NCI-H510A (cell line): ENCODE measurements around the gene SRPK2.
"Not testable (repeated sequence)": the region's sequence is repeated elsewhere in the genome, so short reads cannot be mapped to it uniquely, and the experiment has no call there.

Experiments
- DNase-seq: peaks from one replicate; lab custom pipeline; 2025; lab: John Stamatoyannopoulos, UW

Gene SRPK2

GRCh38 chr7:105224884-105225651 is 163.7 kb downstream of the SRPK2 start:
- DNase-seq = no peak

- DNase-seq = no peak
These were observed 165.8 kb downstream of the SRPK2 start for GRCh38 chr7:105222953-105223352.

- no peak for DNase-seq
These were observed 169.0 kb downstream of the SRPK2 start for GRCh38 chr7:105219771-105220160.

GRCh38 chr7:105218939-105219770 is 169.6 kb downstream of the SRPK2 start:
- DNase-seq = no peak

- DNase-seq = no peak
These were observed 170.5 kb downstream of the SRPK2 start for GRCh38 chr7:105218215-105218614.

GRCh38 chr7:105216786-105217185 is 171.9 kb downstream of the SRPK2 start:
- no peak for DNase-seq

- DNase-seq = no peak
These were observed 172.9 kb downstream of the SRPK2 start for GRCh38 chr7:105215821-105216220.

GRCh38 chr7:105215182-105215581 is 173.5 kb downstream of the SRPK2 start:
- no peak for DNase-seq

- no peak for DNase-seq
These were observed 175.1 kb downstream of the SRPK2 start for GRCh38 chr7:105213611-105214010.

- DNase-seq = no peak
These were observed 176.5 kb downstream of the SRPK2 start for GRCh38 chr7:105212212-105212611.

GRCh38 chr7:105210721-105211205 is 178.0 kb downstream of the SRPK2 start:
- no peak for DNase-seq

- no peak for DNase-seq
These were observed 178.9 kb downstream of the SRPK2 start for GRCh38 chr7:105209870-105210269.

- no peak for DNase-seq
These were observed 179.3 kb downstream of the SRPK2 start for GRCh38 chr7:105209433-105209832.

- DNase-seq = no peak
These were observed 181.7 kb downstream of the SRPK2 start for GRCh38 chr7:105206985-105207384.

GRCh38 chr7:105205592-105206237 is 183.0 kb downstream of the SRPK2 start:
- no peak for DNase-seq

GRCh38 chr7:105204953-105205352 is 183.8 kb downstream of the SRPK2 start:
- DNase-seq = no peak

GRCh38 chr7:105204520-105204919 is 184.2 kb downstream of the SRPK2 start:
- no peak for DNase-seq

- no peak for DNase-seq
These were observed 186.1 kb downstream of the SRPK2 start for GRCh38 chr7:105202616-105203015.

- DNase-seq = no peak
These were observed 189.3 kb downstream of the SRPK2 start for GRCh38 chr7:105199386-105199785.

GRCh38 chr7:105198223-105198622 is 190.5 kb downstream of the SRPK2 start:
- DNase-seq = no peak

GRCh38 chr7:105196473-105196872 is 192.2 kb downstream of the SRPK2 start:
- DNase-seq = no peak

GRCh38 chr7:105195891-105196290 is 192.8 kb downstream of the SRPK2 start:
- no peak for DNase-seq

- DNase-seq = not testable (repeated sequence)
These were observed 193.8 kb downstream of the SRPK2 start for GRCh38 chr7:105194959-105195358.
